Raji (cell line): ENCODE measurements around the gene MACROD2.

Experiments
- POLR2A ChIP-seq: IDR thresholded peaks from 2 replicates; pipeline ENCODE4 v1.6.1; 2011; ENCODE audit warnings: low read depth, low read length, control low read depth; ENCODE audit not compliant: insufficient read depth

MACROD2 gene

DNA sequence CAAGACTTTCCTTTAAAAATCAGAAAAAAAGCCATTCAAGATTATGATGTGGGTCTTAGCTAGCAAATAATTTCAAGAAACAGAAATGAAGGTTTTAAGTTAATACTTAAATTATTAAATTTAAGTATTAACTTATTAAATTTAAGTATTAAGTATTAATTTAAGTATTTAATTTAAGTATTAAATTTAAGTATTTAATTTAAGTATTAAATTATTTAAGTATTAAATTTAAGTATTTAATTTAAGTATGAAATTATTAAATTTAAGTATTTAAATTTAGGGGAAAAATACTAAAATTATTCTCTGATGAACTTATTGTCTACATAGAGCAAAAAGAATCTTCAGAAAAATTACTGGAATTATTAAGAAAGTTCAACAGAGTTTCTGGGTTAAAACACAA lies 1171.4 kb downstream of the MACROD2 start:
- no peak for TF ChIP-seq POLR2A

DNA sequence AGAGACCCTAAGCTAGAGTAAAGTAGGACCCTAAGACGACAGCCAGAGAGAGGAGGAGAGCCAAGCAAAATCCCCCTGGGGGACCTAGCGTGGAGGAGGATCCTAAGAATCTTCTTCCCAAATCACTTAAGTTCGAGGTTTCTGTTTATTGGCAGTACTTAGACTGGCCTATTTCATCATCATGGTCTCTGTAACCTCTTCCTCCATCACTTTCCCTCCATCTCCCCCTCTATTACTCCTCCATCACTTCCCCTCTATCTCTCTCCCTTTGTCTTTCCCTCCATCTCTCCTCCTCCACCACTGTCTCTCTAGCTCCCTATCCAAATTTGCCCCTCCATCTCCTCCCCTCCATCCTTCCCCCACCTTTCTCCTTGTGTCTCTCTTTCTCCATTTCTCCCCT lies 1175.7 kb downstream of the MACROD2 start:
- TF ChIP-seq POLR2A, result no peak

DNA sequence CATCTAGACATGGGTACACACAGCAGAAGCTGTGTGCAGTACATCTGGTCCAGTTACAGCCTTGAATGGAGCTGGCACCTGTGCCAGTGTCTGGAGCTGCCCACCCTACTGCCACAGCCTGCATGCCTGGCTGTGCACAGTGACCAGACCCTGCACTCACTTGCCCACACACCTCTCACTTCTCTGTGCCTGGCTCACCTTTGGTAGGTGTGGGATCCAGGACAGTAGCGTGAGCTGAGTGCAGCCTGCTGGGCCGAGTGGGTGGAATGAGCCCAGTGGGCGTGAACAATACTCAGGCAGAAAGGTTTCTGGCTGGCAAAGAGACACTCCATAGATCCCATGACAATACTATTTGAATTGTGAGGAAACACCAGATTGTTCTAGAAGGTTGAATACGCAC lies 1181.6 kb downstream of the MACROD2 start:
- no peak for TF ChIP-seq POLR2A

DNA sequence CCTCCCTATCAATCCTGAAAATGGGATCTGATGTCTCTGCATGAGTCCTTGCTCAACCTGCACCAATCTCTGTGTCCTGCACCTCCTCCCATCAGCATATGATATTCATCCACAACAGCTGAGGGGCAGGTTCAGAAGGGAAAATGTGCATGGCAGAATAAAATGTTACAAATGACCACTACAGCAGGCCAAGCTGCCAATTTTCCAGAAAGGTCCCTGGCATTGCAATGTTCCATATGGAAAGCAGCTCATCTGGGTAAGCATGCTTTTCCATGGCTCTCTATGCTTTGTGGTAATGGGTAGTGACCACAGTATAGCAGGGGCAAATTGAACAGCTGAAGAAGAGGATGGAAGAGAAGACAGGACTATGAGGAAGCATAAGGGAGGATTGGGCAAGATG lies 1183.3 kb downstream of the MACROD2 start:
- TF ChIP-seq POLR2A, result no peak

DNA sequence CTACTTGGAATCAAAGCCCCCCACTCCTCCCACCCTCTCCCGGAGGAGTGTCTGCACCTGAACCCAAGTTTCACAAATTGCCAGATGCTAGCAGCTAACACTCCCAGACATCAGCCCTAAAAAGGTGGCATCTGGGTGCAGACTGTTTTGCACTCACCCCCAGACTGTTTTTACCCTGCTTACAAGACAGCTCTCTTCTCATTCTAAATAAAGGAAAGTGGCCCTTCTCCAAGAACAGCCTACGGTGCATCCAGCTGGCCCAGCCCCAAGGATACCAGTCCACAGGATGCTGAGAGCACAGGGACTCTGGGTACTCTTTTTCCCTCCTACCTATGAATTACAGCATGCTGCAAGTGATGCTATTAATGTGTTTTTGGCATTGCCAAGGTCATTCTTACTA lies 1184.1 kb downstream of the MACROD2 start:
- no peak for TF ChIP-seq POLR2A

DNA sequence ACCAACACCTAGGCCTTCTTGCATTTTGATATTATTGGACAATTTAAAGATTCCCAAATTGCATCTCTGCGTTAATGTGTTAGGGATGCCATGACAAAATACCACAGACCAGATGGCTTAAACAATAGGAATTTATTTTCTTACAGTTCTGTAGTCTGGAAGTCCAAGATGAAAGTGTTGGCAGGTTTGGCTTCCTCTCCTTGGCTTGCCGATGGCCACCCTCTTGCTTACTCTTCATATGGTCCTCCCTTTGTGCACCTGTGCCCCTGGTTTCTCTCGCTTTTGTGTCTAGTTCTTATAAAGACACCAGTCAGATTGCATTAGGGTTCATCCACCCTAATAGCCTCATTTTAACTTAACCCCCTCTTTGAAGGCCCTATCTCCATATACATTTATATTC lies 1184.5 kb downstream of the MACROD2 start:
- TF ChIP-seq POLR2A, result no peak

DNA sequence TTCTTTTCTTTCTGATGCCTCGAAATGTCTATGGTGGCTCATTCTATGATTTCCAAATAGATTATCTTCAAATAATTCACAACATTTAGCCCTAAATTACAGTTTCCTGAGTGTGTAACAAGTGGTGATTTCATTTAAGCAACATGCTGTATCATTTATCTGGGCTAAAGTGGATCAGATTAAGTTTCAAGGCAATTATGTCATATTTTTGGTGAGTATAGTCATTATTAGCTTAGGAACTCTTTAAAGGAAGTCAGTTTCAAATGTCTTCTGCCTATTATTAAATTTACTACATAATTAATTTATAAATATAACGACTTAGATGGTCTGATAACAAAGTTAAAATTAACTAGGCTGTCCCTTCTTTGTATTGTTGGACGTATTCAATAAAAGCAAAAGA lies 1190.0 kb downstream of the MACROD2 start:
- no peak for TF ChIP-seq POLR2A

DNA sequence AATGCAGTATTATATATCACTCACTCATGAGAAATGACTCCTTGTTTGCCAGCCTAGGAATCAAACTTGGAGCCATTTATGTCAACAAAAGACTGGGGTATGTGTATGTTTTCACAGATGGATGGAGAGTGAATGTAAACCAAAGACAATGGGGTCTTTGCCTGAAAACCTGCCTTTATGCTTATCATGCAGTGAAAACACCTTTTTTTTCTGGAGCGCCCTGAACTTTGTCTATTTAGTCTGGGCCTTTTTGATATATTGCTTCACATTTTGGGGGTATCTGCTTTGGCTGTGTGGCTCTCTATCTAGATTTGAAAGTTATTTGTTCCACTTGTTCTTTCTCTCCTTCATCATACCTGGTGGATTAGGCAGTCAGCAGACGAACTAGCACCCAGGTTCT lies 1190.6 kb downstream of the MACROD2 start:
- no peak for TF ChIP-seq POLR2A

DNA sequence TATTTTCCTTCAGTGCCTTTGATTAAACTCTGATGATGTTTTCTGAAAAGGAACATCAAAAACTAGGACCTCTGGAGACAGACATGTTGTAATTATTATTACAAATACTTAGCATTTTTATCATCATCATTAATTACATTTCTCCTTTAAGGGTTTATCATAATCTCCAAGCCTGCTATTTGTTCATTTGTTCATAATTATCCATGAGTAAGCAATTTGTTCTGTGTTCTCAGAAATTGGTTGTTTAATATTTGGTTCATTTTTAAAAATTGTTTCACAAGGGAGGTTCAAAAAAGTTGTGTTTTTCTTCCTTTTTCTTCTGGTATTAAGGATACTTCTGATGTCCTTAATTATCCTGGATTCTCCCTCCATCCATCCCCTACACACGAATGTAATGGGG lies 1192.3 kb downstream of the MACROD2 start:
- TF ChIP-seq POLR2A, result no peak

DNA sequence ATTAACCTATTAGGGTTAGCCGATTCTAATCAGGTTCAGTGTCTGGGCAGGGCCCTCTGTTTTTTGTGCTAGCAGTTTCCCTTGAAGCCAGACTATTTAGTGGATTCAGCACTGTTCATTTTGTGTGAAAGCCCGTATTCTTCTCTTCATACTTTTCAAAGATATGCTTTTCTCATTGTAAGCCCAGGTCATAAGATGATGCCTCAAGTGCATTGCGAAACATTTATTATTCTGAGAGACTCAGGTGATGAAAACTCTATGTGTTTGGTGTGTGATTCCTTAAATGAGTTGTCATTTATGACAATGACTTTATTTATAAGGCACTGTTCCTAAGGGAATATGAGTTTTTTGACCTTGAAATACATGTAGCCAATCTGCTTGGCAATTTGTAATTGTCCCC lies 1193.1 kb downstream of the MACROD2 start:
- TF ChIP-seq POLR2A, result no peak

DNA sequence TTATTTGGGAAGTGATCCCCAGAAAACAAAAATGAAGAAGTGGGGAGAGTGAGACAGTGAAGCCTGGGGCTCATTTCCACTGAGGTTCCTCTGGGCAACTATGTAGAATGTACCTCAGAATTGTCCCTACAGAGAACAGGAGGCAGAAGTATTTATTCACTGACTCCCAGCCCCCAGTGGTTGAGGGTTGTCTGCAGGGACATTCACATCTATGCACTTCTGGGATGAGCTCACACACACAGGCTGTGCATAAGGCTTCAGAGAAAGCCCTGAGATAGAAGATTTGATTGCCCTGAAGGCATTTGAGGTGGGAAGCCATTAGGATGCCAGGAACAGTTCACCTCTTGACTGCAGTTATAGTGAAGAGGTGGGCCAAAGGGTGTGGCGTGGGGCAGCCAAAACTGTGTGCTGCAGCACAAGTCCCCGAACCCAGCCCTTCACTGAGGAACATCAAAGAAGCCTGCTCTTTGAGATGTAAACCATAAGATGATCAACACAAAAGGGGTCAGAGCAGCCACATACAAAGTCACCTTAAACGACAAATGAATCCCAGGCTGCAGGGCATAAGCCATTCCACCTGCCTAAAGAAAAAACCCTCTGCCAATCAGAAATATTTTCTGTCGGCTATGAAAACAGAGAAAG lies 1195.9 kb downstream of the MACROD2 start:
- TF ChIP-seq POLR2A, result no peak

DNA sequence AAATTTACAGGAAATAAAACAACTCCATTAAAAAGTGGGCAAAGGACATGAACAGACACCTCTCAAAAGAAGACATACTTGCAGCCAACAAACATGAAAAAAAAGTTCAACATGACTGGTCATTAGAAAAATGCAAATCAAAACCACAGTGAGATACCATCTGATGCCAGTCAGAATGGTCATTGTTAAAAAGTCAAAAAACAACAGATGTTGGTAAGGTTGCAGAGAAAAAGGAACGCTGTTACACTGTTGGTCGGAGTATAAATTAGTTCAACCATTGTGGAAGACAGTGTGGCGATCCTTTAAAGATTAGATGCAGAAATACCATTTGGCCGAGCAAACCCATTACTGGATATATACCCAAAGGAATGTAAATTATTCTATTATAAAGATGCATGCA lies 1200.1 kb downstream of the MACROD2 start:
- no peak for TF ChIP-seq POLR2A

DNA sequence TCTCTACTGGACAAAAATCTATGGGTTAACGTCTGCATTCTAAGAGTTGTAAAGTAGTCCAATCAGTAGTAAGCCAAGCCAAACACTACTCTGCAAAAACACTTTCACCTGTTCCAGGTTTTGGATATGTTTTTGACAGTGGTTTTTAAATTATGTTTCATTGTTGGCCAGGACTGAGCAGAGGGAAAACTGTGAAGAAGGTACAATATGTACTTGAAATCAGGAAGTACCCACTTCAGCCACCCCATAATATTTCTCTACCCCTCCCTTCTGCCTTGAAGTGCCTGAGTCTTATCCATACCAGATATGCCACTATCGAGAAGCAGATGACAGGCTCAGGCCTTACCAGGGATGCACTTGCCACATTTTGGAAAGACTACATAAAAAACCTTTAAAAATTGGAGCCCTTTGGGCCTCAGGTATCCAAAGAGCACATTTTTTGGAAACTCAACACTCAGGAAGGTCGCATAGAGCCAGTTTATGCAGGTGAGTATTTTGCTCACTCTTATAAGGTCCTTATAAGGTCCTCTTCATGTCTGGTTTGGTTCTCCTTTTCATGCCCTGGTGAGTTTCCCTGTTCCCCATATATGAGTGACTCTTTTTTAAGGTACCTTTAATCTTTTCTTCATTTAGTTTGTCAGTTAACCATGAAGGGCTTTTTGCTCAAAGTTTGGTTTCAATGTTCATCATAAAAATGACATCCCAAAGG lies 1201.4 kb downstream of the MACROD2 start:
- TF ChIP-seq POLR2A, result no peak

DNA sequence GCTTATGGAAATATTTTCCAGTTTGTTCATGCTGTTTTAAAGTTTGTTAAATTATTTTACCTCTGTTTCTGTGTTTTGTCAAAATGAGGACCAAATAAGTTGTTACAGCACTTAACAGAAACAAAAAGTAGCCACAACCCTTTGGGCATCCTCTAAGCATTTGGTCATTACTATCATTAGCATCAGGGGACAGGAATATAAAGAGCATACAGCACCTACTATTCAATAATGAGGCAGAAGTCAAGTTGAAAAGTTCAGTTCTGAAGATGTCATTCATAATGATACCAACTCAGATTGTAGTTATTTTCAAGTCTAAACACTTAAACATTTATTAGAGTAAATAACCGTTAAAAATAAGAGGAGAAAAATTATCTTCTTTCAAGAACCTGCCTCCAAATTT lies 1204.4 kb downstream of the MACROD2 start:
- no peak for TF ChIP-seq POLR2A

DNA sequence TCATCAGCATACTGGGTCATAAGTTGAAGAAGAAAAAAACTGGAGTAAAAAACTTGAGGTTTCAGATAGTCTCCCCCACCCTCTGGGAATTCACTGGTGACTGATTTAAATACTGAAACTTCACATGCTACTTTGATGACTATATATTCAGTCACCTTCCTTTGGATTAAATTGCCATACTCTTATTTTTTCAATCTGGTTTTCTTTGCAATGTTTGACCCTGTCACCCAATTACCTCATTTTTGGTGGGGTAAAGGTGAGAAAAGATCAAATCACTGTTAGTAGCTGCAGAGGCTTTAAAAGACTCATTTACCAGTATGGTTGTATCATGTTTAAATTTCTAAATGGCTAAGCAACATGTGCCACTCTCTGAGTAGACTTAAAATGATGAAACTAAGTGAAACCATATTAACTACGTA lies 1204.8 kb downstream of the MACROD2 start:
- TF ChIP-seq POLR2A, result no peak

DNA sequence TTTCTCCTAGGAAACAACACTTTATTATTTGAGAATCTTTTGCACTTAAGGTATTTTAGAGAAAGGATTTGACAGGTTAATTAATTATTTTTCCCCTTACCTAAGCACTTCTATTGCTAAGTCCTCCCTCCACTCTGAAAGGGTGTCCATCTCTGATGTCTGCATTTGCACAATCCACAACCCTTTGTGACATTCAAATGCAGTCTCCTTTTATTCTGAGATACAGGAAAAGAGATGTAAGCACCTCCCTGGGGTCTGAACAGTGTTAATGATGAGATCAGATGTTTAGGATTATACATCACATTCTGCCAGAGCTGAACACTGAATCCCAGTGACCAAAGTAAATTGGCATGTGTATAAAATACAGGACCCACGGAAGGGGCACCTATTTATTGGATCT lies 1206.3 kb downstream of the MACROD2 start:
- no peak for TF ChIP-seq POLR2A

DNA sequence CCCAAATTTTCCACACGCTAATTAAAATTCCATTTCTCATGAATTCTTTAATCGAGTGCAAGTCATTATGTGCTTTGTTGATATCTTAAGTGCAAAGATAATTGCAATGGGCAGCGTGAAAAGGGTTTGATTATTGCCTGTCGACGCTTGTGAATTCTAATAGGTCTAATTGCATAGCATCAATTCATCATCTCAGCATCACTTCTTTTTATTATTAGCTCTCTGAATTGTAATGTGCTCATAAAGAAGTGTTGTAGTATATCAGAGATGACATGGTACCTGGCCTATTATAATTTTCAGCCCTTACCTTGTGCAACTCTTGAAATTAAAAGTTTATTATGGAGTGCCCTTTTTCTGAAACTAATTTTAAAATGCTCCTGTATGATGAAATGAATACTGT lies 1208.9 kb downstream of the MACROD2 start:
- no peak for TF ChIP-seq POLR2A

DNA sequence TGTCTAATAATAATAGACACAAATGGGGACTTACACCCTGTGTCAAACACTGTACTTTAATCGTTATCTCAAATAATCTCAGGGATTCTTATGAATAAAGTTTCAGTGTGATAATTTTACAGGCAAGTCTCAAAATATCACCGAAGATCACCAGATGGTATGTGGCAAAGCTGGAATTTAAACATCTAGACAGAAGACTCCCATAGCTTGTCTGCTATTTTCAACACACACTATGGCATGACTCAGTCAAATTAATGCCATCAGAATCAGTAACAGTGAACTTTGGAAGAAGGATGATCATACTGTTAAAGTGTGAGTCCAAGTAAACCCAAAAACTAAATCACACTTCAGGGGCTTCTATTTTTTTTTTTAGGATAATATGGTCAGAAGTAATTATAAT lies 1209.7 kb downstream of the MACROD2 start:
- no peak for TF ChIP-seq POLR2A

DNA sequence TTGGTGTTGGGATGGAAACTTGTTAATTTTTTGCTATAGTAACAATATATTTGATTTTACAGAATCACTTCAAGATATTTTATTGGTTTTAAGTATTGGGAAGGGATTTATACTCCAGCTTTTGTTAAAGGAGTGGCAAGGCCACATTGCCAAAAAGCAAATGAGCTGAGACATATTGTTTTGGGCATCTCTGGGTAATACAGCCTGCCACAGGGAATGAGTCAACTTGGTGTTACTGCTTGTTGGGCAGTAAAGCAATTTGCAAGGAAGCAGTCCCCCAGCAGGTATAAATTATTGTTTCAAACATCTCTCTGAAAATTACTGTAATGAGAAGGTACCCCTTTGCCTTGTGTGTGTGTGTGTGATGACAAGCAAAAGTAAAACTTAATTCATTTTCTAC lies 1210.4 kb downstream of the MACROD2 start:
- TF ChIP-seq POLR2A, result no peak
